ENCODE measurements around the gene CYTH4. TPM values are rescaled to one million over a fixed set of nuclear protein-coding genes. Genes with fewer than 3 reads are reported as not detected.

The CYTH4 gene
- total RNA-seq, 1 experiment from 2014 or later: not detected

DNA sequence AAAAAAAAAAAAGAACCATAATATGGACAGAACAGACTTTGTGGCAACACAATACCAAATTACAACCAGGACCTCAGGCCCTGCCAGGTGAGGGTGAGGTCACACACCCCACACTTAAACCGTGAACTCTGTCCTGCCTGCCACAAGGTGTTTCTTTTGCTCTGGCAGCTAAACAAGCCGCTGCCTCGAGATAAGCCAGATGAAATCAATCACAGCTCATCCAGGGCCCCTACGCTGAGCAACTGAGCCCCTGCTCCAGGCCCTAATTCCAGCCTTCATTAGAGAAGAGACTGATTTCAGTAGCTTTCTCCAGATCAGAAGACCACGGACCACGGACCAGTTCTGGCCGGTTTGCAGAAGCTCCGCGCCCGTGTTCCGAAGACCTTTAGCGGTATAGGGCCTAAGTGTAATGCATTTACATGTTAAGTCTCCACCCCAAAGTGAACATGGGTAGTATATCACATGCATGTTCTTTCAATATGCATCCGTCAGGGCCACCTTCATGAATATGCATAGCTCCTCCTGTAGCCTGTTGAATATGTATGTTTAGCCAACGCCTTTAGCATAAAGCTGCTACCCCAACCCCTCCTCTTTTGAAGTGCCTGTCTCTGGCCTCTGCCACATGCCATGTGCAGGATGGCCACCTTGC lies 23.4 kb upstream of the CYTH4 start:
- peaks cover 3% of the 10 kb centered on the region; the same call in 1 of the 2 replicates for H3K9me3 ChIP-seq (ENCODE audit: insufficient read depth, low read depth)
- H3K4me3 ChIP-seq: no peak overlapping the region
- TF ChIP-seq, protein P1, sequence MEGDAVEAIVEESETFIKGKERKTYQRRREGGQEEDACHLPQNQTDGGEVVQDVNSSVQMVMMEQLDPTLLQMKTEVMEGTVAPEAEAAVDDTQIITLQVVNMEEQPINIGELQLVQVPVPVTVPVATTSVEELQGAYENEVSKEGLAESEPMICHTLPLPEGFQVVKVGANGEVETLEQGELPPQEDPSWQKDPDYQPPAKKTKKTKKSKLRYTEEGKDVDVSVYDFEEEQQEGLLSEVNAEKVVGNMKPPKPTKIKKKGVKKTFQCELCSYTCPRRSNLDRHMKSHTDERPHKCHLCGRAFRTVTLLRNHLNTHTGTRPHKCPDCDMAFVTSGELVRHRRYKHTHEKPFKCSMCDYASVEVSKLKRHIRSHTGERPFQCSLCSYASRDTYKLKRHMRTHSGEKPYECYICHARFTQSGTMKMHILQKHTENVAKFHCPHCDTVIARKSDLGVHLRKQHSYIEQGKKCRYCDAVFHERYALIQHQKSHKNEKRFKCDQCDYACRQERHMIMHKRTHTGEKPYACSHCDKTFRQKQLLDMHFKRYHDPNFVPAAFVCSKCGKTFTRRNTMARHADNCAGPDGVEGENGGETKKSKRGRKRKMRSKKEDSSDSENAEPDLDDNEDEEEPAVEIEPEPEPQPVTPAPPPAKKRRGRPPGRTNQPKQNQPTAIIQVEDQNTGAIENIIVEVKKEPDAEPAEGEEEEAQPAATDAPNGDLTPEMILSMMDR (conservative IDR thresholded peaks at IDR 0.05): no peak
- no peak for TF ChIP-seq EZH2 (IDR thresholded peaks at IDR 0.05; ENCODE audit: low read depth)
- H3K79me2 ChIP-seq (ENCODE audit: low read depth): no peaks in the 10 kb centered on the region
- peaks cover 21% of the 10 kb centered on the region for H3F3A ChIP-seq (ENCODE audit: insufficient read depth, low read depth)
- H3K27me3 ChIP-seq (ENCODE audit: insufficient read depth, low read depth): no peaks in the 10 kb centered on the region
- POLR2A ChIA-PET (ENCODE audit: unreplicated experiment): interaction anchor here (0.7 kb wide), 1 partner anchor 493 kb away, joined by 4 read pairs; no protein-coding TSS in a partner anchor
- intact Hi-C loops (cut with micrococcal nuclease; ENCODE audit: unreplicated experiment): loop anchor here (5.0 to 10.0 kb wide), 3 partner anchors 182 to 712 kb away; no protein-coding TSS in a partner anchor
- BruUV-seq (replicated peaks): no TSS peak
- no peaks in the 10 kb centered on the region for H3K36me3 ChIP-seq (ENCODE audit: low read depth)
- no peak for DNase-seq
- no peaks in the 10 kb centered on the region for H3K9me2 ChIP-seq (ENCODE audit: insufficient read depth)
- no peak overlapping the region for H2AFZ ChIP-seq
- H3K27ac ChIP-seq: no peak overlapping the region
- H3K4me1 ChIP-seq (replicated peaks; ENCODE audit: insufficient read depth): peaks cover 38% of the 10 kb centered on the region
- peak overlapping the region; percentile 44 for H3K4me2 ChIP-seq
- H4K20me1 ChIP-seq (ENCODE audit: insufficient read depth): no peaks in the 10 kb centered on the region
- CTCF ChIA-PET: interaction anchor here (0.6 to 1.6 kb wide), 9 partner anchors 11 to 483 kb away, joined by 3 to 8 read pairs (median 4); partner anchors contain the start of gene IFT27

DNA sequence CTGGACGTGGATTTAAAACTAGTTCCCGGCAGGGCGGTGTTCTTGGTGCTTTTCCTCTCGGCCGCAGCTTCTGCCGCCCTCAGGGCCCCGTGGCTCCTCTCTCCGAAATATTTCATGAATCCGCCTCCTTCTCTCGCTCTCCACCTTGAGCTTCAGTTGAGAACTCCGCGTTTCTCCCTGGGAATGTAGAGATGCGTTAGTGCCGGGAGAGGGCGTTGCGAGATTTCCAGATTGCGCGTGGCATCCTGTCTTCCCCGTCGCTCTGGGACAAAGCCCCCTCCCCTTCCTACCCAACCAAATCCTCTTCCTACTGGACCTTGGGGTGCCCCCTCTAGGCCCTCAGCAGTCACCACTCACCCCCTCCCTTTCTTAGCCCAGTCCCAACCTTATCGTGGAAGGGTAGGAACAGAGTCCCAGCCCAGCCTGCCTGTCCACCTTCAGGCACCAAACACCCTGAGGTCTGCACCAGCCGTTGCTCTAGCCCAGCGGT lies 22.7 kb upstream of the CYTH4 start:
- Histone ChIP-seq H3F3A (ENCODE audit: insufficient read depth, low read depth) (peaks cover 19% of the 10 kb centered on the region), H3K27me3 (ENCODE audit: insufficient read depth, low read depth) (no peaks in the 10 kb centered on the region), H3K4me3 (no peak overlapping the region), H3K36me3 (ENCODE audit: low read depth) (no peaks in the 10 kb centered on the region), H4K20me1 (ENCODE audit: insufficient read depth) (no peaks in the 10 kb centered on the region), H3K9me2 (ENCODE audit: insufficient read depth) (no peaks in the 10 kb centered on the region), H3K79me2 (ENCODE audit: low read depth) (no peaks in the 10 kb centered on the region), H2AFZ (no peak overlapping the region), H3K4me1 (replicated peaks; ENCODE audit: insufficient read depth) (peaks cover 31% of the 10 kb centered on the region), H3K27ac (no peak overlapping the region), H3K4me2 (peak overlapping the region; percentile 44), H3K9me3 (ENCODE audit: insufficient read depth, low read depth) (peaks cover 10% of the 10 kb centered on the region)
- ChIA-PET CTCF (interaction anchor here (0.6 to 1.6 kb wide), 10 partner anchors 12 to 484 kb away, joined by 3 to 8 read pairs (median 4); partner anchors contain the start of gene IFT27), POLR2A (ENCODE audit: unreplicated experiment) (interaction anchor here (0.7 kb wide), 1 partner anchor 492 kb away, joined by 4 read pairs; no protein-coding TSS in a partner anchor)
- BruUV-seq (replicated peaks): no TSS peak
- peak in 1 of 2 experiments; percentile 47 for DNase-seq
- intact Hi-C loops (cut with micrococcal nuclease; ENCODE audit: unreplicated experiment): loop anchor here (2.0 to 10.0 kb wide), 5 partner anchors 93 to 712 kb away; no protein-coding TSS in a partner anchor
- TF ChIP-seq EZH2 (IDR thresholded peaks at IDR 0.05; ENCODE audit: low read depth): no peak
- TF ChIP-seq, protein P1 (conservative IDR thresholded peaks at IDR 0.05): peak; percentile 66

DNA sequence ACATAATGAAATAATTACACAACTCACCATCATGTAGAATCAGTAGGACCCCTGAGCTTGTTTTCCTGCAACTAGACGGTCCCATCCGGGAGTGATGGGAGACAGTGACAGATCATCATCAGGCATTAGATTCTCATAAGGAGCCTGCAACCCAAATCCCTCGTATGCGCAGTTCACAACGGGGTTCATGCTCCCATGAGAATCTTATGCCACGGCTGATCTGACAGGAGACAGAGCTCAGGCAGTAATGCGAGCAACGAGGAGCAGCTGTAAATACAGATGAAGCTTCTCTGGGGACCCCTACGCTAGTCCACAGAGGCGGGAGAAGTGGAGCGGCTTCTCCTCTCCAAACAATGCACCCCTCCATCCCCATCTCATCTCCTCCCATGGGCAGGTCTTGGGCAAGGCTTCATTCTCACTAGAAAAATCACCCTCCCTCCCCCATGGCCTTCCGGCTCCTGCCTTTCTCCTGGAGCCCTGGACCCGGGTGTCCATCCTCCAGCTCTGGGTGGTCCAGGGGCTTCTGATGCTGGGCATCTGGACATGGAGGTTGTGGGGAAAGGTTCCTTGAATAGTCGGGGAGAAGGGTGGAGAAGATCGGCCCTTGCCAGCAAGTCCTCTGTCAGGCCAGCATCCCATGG lies 22.0 kb upstream of the CYTH4 start:
- H2AFZ ChIP-seq: no peak overlapping the region
- BruUV-seq (replicated peaks): no TSS peak
- no peak overlapping the region for H3K4me3 ChIP-seq
- no peak overlapping the region for H3K27ac ChIP-seq
- peaks cover 24% of the 10 kb centered on the region for H3K4me1 ChIP-seq (replicated peaks; ENCODE audit: insufficient read depth)
- no peaks in the 10 kb centered on the region for H3K36me3 ChIP-seq (ENCODE audit: low read depth)
- no peaks in the 10 kb centered on the region for H3K79me2 ChIP-seq (ENCODE audit: low read depth)
- H3K27me3 ChIP-seq (ENCODE audit: insufficient read depth, low read depth): no peaks in the 10 kb centered on the region
- no peaks in the 10 kb centered on the region for H4K20me1 ChIP-seq (ENCODE audit: insufficient read depth)
- H3K9me3 ChIP-seq (ENCODE audit: insufficient read depth, low read depth): peaks cover 13% of the 10 kb centered on the region
- H3K4me2 ChIP-seq: peak overlapping the region; percentile 44; the same call in 1 of the 2 replicates
- no peaks in the 10 kb centered on the region for H3K9me2 ChIP-seq (ENCODE audit: insufficient read depth)
- H3F3A ChIP-seq (ENCODE audit: insufficient read depth, low read depth): peaks cover 12% of the 10 kb centered on the region; the same call in 1 of the 2 replicates
- intact Hi-C loops (cut with micrococcal nuclease; ENCODE audit: unreplicated experiment): loop anchor here (2.0 kb wide), 2 partner anchors 93 to 477 kb away; no protein-coding TSS in a partner anchor
- POLR2A ChIA-PET (ENCODE audit: unreplicated experiment): no interaction called here
- TF ChIP-seq EZH2 (IDR thresholded peaks at IDR 0.05; ENCODE audit: low read depth): no peak
- TF ChIP-seq, protein P1 (conservative IDR thresholded peaks at IDR 0.05): no peak
- DNase-seq: no peak
- CTCF ChIA-PET: interaction anchor here (0.6 to 1.6 kb wide), 10 partner anchors 12 to 645 kb away, joined by 3 to 8 read pairs (median 4); partner anchors contain the start of gene IFT27
